ENCODE results near the gene GMPR2.

Gene GMPR2

DNA sequence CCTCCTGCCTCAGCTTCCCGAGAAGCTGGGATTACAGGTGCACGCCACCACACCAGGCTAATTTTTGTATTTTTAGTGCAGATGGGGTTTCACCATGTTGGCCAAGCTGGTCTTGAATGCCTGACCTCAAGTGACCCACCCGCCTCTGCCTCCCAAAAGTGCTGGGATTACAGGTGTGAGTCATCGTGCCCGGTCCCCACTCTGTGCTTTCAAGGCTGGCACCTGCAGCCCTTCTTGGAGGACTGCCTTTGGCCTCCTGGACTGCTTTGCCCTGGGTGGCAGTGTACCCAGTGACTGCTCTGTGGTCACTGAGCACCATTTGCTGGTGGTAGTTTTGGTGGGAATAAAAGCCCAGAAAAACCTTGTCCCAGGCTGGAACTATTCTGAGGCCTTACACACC is 54.3 kb downstream of the GMPR2 start:
- in situ Hi-C loops (cut with MboI; ENCODE audit: low sequenced_read_pairs, unreplicated experiment), result loop anchor here (5.0 kb wide), 1 partner anchor 40 kb away; no protein-coding TSS in a partner anchor
- TF ChIP-seq, protein P1, sequence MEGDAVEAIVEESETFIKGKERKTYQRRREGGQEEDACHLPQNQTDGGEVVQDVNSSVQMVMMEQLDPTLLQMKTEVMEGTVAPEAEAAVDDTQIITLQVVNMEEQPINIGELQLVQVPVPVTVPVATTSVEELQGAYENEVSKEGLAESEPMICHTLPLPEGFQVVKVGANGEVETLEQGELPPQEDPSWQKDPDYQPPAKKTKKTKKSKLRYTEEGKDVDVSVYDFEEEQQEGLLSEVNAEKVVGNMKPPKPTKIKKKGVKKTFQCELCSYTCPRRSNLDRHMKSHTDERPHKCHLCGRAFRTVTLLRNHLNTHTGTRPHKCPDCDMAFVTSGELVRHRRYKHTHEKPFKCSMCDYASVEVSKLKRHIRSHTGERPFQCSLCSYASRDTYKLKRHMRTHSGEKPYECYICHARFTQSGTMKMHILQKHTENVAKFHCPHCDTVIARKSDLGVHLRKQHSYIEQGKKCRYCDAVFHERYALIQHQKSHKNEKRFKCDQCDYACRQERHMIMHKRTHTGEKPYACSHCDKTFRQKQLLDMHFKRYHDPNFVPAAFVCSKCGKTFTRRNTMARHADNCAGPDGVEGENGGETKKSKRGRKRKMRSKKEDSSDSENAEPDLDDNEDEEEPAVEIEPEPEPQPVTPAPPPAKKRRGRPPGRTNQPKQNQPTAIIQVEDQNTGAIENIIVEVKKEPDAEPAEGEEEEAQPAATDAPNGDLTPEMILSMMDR (IDR thresholded peaks at IDR 0.05; ENCODE audit: borderline replicate concordance, control extremely low read depth, extremely low read depth, insufficient read depth, missing control alignments), result no peak
- DNase-seq (ENCODE audit: low spot score), result no peak
